Choroid plexus epithelial cell (primary cell): ENCODE measurements around the gene KYAT1.

Source experiments
- DNase-seq: peaks from one replicate; pipeline ENCODE4 v3.0.0-alpha.2; 2010; ENCODE audit warnings: low read depth
- H3K4me3 ChIP-seq: 2 replicates; pipeline ENCODE4 v1.5.1; 2011; ENCODE audit warnings: low read depth, mild to moderate bottlenecking, control low read depth, low read length, moderate library complexity
- CTCF ChIP-seq: conservative IDR thresholded peaks from 2 replicates; pipeline ENCODE4 v1.5.1; 2011; ENCODE audit warnings: low read depth, mild to moderate bottlenecking, control low read depth, inconsistent platforms, low read length, moderate library complexity

KYAT1 gene

GRCh38 chr9:128820665-128821583 is 60.8 kb downstream of the KYAT1 start:
- no peak for TF ChIP-seq CTCF
- no peak overlapping the region for H3K4me3 ChIP-seq
- no peak for DNase-seq

GRCh38 chr9:128819716-128820664 is 61.8 kb downstream of the KYAT1 start:
- DNase-seq, result peak; percentile 25

GRCh38 chr9:128818839-128819715 is 62.7 kb downstream of the KYAT1 start:
- no peak for TF ChIP-seq CTCF
- peak overlapping the region; percentile 77 for H3K4me3 ChIP-seq
- DNase-seq, result no peak

More at GRCh38 chr9:128819716-128820664, 61.8 kb downstream of the KYAT1 start:
- TF ChIP-seq CTCF, result no peak
- H3K4me3 ChIP-seq, result no peak overlapping the region

GRCh38 chr9:128818099-128818838 is 63.5 kb downstream of the KYAT1 start, which contains the start of gene ENDOG:
ENDOG (plus strand) TSS chr9:128818500; CDS start chr9:128818685, 185 bp downstream.
- DNase-seq, result peak; percentile 97
- TF ChIP-seq CTCF, result peak; percentile 91
- H3K4me3 ChIP-seq, result peak within 1 kb of the TSS; percentile 77

GRCh38 chr9:128810873-128811272 is 70.9 kb downstream of the KYAT1 start:
- DNase-seq, result no peak
- TF ChIP-seq CTCF, result no peak
- no peak overlapping the region for H3K4me3 ChIP-seq

- TF ChIP-seq CTCF, result peak; percentile 12
- no peak for DNase-seq
- no peak overlapping the region for H3K4me3 ChIP-seq
Observed at GRCh38 chr9:128809831-128810230, 71.9 kb downstream of the KYAT1 start.
